IPS-NIHi7 (cell line): ENCODE results near the gene TRMT44.
"Not testable (repeated sequence)": the region's sequence is repeated elsewhere in the genome, so short reads cannot be mapped to it uniquely, and the experiment has no call there.

Experiments used
- DNase-seq: peaks from one replicate; pipeline ENCODE4 v3.0.0; 2012; ENCODE audit warnings: mixed read lengths; ENCODE audit errors: extremely low spot score

The TRMT44 gene

GRCh38 chr4:8469550-8469949, 29.0 kb downstream of the TRMT44 start:
- no peak for DNase-seq

DNA sequence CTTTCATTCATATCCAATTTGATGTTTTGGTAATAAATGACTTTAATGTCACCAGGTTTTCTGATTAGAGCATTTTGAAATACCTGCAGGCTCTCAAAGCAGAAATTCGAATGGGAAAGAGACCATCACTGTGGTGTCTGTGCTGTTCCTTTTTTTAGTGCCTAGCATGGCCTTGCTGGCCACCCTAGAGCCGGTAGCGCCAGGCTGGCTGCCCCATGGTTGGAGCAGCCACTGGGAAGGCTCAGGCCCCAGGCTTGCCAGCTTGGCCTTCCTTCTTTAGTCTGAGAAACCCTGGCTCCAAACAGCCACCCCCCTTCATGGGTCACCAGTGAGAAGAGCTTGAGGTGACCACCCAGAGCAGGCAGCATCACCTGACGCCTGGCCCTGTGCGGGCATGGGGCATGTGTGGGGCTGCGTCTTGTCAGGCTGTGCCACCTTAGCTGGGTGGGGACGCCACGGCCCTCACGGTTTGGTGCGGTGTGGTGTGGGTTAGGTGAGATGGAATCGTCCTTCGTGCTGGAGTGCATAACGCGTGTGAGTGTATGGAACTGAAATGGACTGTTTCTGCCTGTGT, 30.0 kb downstream of the TRMT44 start:
- no peak for DNase-seq

DNA sequence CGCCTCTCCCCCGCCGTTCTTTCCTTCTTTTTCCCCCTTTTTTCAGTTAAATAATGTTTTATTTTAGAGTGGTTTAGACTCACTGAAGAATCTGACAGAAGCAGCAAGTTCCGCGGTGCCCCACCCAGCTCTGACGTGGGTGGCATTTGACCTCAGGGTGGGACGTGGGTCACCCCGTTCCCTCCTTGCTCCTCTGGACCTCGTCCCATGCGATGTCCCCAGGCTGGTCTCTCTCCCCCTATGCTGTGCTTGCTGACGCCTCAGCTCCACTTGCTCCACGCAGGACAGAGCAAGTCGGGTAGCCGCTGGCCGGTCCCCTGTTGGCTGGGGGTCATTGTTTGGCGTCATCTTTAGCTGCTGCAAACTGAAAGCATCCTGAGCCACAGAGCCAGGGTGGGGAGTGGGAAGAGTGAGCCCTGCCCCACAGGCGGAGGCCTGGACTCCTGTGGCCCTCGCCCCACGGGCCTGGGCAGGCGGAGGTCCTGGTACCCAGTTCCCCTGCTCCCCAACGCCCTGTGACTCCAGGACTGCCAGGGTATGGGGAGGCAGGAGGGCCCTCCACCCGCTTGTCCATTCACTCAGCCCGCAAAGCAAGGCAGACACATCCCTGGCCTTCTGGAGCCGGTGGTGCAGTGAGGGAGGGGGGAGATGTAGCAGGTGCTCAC, 30.8 kb downstream of the TRMT44 start:
- DNase-seq = no peak

GRCh38 chr4:8472158-8472688, 31.6 kb downstream of the TRMT44 start:
- no peak for DNase-seq

- no peak for DNase-seq
Observed at GRCh38 chr4:8472689-8473197, 32.2 kb downstream of the TRMT44 start.

- DNase-seq = no peak
Observed at GRCh38 chr4:8473198-8473919, 32.8 kb downstream of the TRMT44 start.

DNA sequence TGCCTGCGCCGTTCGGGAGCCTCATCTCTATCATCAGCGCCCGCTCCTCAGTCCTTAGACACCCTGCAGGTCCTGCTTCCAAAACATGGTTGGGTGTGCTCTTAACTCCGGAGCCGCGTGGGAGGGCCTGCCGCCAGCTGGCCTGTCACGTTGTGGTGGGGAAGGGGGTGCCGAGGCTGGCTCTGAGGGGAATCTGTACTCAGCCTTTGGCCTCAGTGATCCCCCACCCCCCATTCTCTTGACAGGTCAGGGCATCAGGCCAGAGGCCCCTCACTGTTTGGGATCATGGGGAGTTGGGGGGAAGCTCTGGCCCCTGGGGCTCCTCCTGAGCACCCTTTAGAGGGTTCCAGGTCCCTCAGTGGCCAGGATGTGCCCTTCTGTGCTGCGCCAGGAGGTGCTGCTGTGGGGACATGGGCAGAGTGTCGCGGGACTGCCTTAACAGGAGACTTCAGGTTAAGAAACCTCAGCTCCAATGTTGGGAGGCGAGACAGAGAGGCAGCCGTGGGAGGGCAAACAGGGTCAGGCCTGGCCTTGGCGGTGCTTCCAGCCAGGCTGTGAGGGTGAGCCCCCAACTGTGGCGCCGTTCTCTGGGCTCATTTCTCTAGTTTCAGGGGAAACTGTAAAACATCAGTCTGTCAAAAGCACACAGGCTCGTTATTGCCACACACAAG, 33.5 kb downstream of the TRMT44 start:
- no peak for DNase-seq

DNA sequence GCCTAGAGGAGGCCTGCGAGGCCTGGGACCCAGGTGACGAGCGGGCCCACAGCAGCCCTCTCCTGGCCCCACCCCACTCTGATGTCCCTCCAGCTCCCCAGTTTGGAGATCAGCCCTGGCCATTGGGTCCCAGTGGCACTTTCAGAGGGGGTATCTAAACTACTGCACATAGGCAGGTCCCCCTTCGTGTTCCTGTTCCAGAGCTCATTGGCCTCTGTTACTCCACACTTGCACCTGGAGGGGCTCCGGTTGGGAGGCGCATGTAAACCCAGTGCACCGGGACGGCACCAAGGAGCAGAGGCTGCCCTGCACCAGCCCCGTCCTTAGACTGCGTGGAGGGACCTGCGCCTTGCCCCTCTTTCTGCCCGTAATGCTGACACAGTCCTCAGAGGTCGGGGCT, 34.3 kb downstream of the TRMT44 start:
- no peak for DNase-seq

DNA sequence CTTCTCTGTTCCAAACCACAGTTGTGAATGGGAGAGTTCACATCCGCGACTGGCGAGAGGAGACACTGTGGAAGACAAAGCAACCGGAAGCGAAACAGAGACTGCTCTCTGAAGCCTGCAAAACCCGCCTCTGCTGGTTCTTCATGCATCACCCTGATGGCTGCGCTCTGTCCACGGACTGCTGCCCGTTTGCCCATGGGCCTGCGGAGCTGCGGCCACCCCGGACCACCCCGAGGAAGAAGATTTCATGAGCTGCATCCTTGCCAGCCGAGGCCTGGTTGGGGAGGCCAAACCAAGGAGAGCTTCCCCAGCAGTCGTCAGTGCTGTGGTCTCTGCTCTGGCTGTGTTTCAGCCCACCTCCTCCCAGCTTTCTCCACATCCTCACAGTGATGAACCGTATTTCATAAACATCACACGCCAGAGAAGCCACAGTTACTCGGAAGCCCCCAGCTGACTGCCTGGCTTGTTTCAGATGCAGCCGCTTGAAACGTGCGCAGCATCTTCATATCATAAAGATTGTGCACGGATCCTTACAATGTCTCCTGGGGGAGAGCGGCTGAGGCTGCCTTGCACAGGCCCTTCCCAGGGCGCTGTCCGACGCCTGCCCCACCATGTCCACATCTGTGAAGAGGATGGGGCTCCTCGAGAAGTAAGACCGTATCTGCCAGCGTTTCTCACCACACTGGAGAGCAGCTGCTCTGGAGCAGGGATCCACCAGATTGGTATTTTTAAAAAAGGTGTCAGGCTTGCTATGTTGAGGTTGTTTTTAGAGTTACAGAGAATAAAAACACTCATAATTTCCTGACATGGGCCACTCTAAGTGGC, 35.4 kb downstream of the TRMT44 start:
- DNase-seq = no peak

- DNase-seq = no peak
Observed at GRCh38 chr4:8477095-8477635, 36.6 kb downstream of the TRMT44 start.

DNA sequence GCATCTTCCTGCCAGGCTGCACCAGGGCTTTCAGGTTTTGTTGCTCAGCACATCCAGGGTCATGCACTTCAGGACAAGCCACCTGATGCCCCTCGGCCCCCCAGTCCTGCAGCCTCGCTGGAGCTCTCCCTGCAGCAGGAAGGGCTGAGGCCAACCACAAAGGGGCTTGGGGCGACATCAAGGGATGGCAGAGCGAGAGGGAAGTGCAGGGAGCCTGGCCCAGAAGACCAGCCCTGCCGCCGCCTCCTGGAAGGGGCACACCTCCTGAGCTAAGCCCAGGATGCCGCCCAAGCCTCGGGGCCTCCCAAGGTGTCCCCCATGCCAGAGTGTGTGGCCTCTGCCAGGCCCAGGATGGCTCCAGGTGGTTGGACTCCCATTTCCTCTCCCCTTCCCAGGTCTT, 37.1 kb downstream of the TRMT44 start:
- no peak for DNase-seq

GRCh38 chr4:8478371-8478770, 37.8 kb downstream of the TRMT44 start:
- no peak for DNase-seq

DNA sequence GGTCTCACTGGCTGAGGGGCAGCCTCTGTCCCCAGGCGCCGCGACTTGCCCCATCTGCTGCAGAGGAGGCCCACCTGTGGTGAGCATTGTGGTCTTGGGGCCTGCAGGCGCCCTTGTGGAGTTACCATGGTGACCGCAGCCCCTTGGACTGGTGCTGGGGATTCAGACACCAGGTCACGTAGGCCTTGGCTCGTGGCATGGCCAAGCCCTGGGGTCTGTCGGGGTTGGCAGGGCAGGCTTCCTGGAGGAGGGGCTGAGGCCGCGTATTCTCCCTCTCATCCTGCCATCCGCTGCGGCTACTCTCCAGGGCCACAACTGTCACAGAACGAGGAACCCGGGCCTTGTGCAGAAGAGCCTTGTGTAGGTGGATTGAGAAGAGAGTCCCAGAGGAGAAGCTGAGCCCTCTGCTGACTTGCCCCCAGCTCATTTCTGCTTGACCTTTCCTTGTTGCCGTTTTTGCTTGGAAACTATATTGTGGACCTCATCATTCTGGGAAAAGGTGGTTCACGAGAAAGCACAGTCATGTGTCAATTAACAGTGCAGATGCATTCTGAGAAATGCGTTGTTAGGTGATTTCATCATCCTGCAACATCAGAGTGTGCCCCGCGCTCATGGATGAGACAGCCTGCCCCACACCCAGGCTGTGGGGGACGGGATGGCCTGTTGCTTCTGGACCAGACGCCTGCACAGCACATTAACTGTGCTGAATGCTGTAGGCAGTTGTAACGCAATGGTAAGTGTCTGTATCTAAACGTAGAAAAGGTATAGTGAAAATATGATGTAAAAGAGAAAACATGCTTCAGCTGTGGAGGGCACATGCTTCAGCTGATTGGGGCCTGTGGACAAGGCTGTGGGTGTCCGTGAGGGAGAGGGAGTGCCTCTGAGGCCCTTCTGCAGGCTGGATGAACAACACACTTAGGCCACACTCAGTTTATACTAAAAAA, 38.5 kb downstream of the TRMT44 start:
- DNase-seq = no peak

GRCh38 chr4:8480221-8480620, 39.6 kb downstream of the TRMT44 start:
- no peak for DNase-seq

DNA sequence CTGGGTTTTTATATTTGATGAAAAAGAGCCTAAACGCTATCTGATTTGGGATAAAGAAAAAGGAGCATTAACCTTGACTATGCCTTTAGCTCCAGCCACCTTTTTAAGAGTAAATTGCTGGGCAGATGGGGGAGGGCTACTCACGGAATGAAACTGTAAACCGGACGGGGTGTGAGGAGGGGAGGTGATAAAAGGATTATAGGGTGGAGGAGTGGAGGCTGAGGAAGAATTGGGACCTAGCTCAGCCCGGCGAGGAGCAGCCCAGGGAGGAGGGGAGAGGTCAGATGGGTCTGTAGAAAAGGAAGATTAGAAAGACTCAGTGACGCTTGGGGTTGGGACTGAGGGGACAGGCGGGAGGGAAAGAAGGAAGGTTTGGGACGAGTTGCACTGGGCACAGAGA, 46.1 kb downstream of the TRMT44 start:
- not testable (repeated sequence) for DNase-seq

- DNase-seq = no peak
Observed at GRCh38 chr4:8488791-8489369, 48.3 kb downstream of the TRMT44 start.

- not testable (repeated sequence) for DNase-seq
Observed at GRCh38 chr4:8491478-8491877, 50.9 kb downstream of the TRMT44 start.

DNA sequence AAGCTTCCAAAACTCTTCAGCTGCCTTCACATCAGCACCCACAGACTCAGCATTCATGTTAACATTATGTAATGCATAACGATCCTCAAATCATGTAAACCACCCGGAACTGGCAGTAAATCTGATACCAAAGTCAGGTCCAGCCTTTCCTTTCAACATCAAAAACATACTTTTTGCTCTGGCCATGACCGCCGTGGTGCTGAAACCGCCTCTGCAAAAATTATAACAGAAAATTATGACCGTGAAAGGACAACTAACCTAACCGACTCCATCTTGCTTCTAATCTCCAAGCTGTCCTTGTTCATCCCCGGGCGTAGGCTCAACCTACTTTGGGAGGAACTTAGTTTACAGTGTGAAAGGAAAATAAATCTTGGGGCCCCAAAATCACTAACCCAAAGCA, 51.6 kb downstream of the TRMT44 start:
- DNase-seq = no peak

- DNase-seq = no peak
Observed at GRCh38 chr4:8493484-8493883, 52.9 kb downstream of the TRMT44 start.
